ENCODE data around the gene KCNMA1. TPM values are rescaled to one million over a fixed set of nuclear protein-coding genes. Genes with fewer than 3 reads are reported as not detected.

The KCNMA1 gene
- total and polyA plus RNA-seq, 3 donors from 2014 or later: 13.6 to 36.1 (median 24.7) TPM

- no peak for DNase-seq
- Histone ChIP-seq H3K4me3 (no peak overlapping the region), H3K9me3 (no peaks in the 10 kb centered on the region), H3K27me3 (no peaks in the 10 kb centered on the region), H3K36me3 (ENCODE audit: low read depth, missing control alignments) (no peaks in the 10 kb centered on the region), H3K27ac (no peak overlapping the region), H3K4me1 (peaks cover 17% of the 10 kb centered on the region)
- intact Hi-C loops (cut with DNase I; ENCODE audit: low total_unique reads): no loop called here
- 46 to 56% methylated on average over 2 of the region's 2 CpGs for WGBS, 2 donors
- TF ChIP-seq POLR2A (IDR thresholded peaks at IDR 0.05) (no peak), CTCF (IDR thresholded peaks at IDR 0.05) (no peak)
Observed at GRCh38 chr10:77244746-77245145, 392.9 kb downstream of the KCNMA1 start.

DNA sequence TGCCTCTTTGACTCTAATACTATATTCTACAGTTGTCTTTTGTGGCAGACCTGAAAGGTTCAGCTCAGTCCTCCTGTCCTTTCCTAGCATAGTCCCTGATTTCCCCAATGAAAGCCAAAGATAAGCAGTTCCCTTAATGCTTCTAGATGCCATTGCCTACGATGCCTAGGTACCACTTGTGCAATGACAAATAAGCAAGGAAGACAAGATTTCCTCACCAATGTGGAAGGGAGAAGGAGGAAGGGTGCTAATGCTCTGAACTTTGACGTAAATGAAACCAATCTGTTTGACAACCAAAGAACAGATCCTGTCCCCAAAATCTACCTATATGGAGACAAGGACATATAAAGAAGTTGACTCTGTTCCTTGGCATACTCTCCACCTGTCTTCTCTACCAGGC is 393.3 kb downstream of the KCNMA1 start:
- Histone ChIP-seq H3K36me3 (ENCODE audit: low read depth, missing control alignments) (no peaks in the 10 kb centered on the region), H3K4me1 (peaks cover 17% of the 10 kb centered on the region), H3K4me3 (no peak overlapping the region), H3K9me3 (no peaks in the 10 kb centered on the region), H3K27ac (no peak overlapping the region), H3K27me3 (no peaks in the 10 kb centered on the region)
- WGBS, 2 donors: 92 to 95% methylated on average over 2 of the region's 2 CpGs
- TF ChIP-seq POLR2A (IDR thresholded peaks at IDR 0.05): no peak
- intact Hi-C loops (cut with DNase I; ENCODE audit: low total_unique reads): no loop called here
- DNase-seq: no peak

GRCh38 chr10:77241350-77241725 is 396.3 kb downstream of the KCNMA1 start:
- TF ChIP-seq CTCF (IDR thresholded peaks at IDR 0.05) (no peak), POLR2A (IDR thresholded peaks at IDR 0.05) (no peak)
- WGBS, 2 donors: 46 to 56% methylated on average over 3 of the region's 3 CpGs
- no peak for DNase-seq
- no peak overlapping the region for H3K27ac ChIP-seq
- intact Hi-C loops (cut with DNase I; ENCODE audit: low total_unique reads): no loop called here
- no peaks in the 10 kb centered on the region for H3K36me3 ChIP-seq (ENCODE audit: low read depth, missing control alignments)
- no peaks in the 10 kb centered on the region for H3K27me3 ChIP-seq
- H3K4me3 ChIP-seq: no peak overlapping the region
- peaks cover 11% of the 10 kb centered on the region for H3K4me1 ChIP-seq
- no peaks in the 10 kb centered on the region for H3K9me3 ChIP-seq

GRCh38 chr10:77240706-77241349 is 396.8 kb downstream of the KCNMA1 start:
- no peak for DNase-seq
- H3K27ac ChIP-seq: no peak overlapping the region
- no peaks in the 10 kb centered on the region for H3K9me3 ChIP-seq
- intact Hi-C loops (cut with DNase I; ENCODE audit: low total_unique reads): no loop called here
- H3K4me1 ChIP-seq: peaks cover 8% of the 10 kb centered on the region
- TF ChIP-seq POLR2A (IDR thresholded peaks at IDR 0.05) (no peak), CTCF (IDR thresholded peaks at IDR 0.05) (no peak)
- WGBS, 2 donors: 61 to 70% methylated on average over 4 of the region's 4 CpGs
- H3K27me3 ChIP-seq: no peaks in the 10 kb centered on the region
- H3K36me3 ChIP-seq (ENCODE audit: low read depth, missing control alignments): no peaks in the 10 kb centered on the region
- H3K4me3 ChIP-seq: no peak overlapping the region

- intact Hi-C loops (cut with DNase I; ENCODE audit: low total_unique reads): no loop called here
- no peaks in the 10 kb centered on the region for H3K36me3 ChIP-seq (ENCODE audit: low read depth, missing control alignments)
- H3K27me3 ChIP-seq: no peaks in the 10 kb centered on the region
- peaks cover 4% of the 10 kb centered on the region for H3K4me1 ChIP-seq
- DNase-seq: no peak
- no peaks in the 10 kb centered on the region for H3K9me3 ChIP-seq
- no peak overlapping the region for H3K4me3 ChIP-seq
- WGBS, 2 donors: 55 to 58% methylated on average over 5 of the region's 5 CpGs
- H3K27ac ChIP-seq: no peak overlapping the region
- TF ChIP-seq CTCF (IDR thresholded peaks at IDR 0.05) (no peak), POLR2A (IDR thresholded peaks at IDR 0.05) (no peak)
Observed at GRCh38 chr10:77240041-77240652, 397.5 kb downstream of the KCNMA1 start.
